SK-N-SH (cell line): ENCODE data around the gene APP. TPM values are rescaled to one million over a fixed set of nuclear protein-coding genes. Genes with fewer than 3 reads are reported as not detected.

Experiments
- CTCF ChIA-PET: fragments of 300-600, 350-600 bp; formaldehyde crosslinking; extraction: SDS; loops from one replicate; lab custom pipeline; 2021; lab: Yijun Ruan, JAX
- POLR2A ChIA-PET: fragments of 350-600 bp; sonication (Branson Sonifier 250); formaldehyde crosslinking; extraction: SDS; loops from one replicate; lab custom pipeline; 2020; ENCODE audit warnings: antibody characterized with exemption, inconsistent platforms; lab: Yijun Ruan, JAX
- DNase-seq: peaks from one replicate; pipeline ENCODE4 v3.0.0; 2012
- H2AFZ ChIP-seq: fragments of 200-600 bp; sonication (generic); 2 replicates; pipeline ENCODE4 v1.8.1; 2016; ENCODE audit warnings: antibody characterized with exemption, mild to moderate bottlenecking, low read depth
- H3F3A ChIP-seq: fragments of 200-600 bp; sonication (generic); replicated peaks from 2 replicates; pipeline ENCODE3; 2016; ENCODE audit warnings: antibody characterized with exemption, mild to moderate bottlenecking; ENCODE audit not compliant: insufficient read depth
- H3K27ac ChIP-seq, 2 experiments: fragments of 200-500 bp in 1 of 2; fragments of 200-600 bp in 1 of 2; sonication (Bioruptor generic) in 1 of 2; sonication (generic), shearing (Covaris generic) in 1 of 2; 2 replicates each; pipeline versions ENCODE4 v1.5.1 to v1.6.1; 2014 to 2016; ENCODE audit warnings: low read depth in 2 of 2, inconsistent platforms in 1 of 2, low read length in 1 of 2, mild to moderate bottlenecking in 1 of 2, mixed read lengths in 1 of 2
- H3K27me3 ChIP-seq: fragments of 200-600 bp; sonication (generic), shearing (Covaris generic); 2 replicates; pipeline ENCODE4 v1.6.1; 2016; ENCODE audit warnings: mixed run types; ENCODE audit not compliant: insufficient read depth
- H3K36me3 ChIP-seq, 2 experiments: fragments of 200-500 bp in 1 of 2; fragments of 200-600 bp in 1 of 2; sonication (Bioruptor generic) in 1 of 2; sonication (generic) in 1 of 2; replicated peaks in 1 of 2; 2 replicates each; pipeline versions ENCODE3 to v1.5.1; 2014 to 2016; ENCODE audit warnings: low read length in 1 of 2, mild to moderate bottlenecking in 1 of 2; ENCODE audit not compliant: insufficient read depth in 2 of 2, control insufficient read depth in 1 of 2
- H3K4me1 ChIP-seq, 2 experiments: fragments of 200-500 bp in 1 of 2; fragments of 200-600 bp in 1 of 2; sonication (Bioruptor generic) in 1 of 2; sonication (generic), shearing (Covaris generic) in 1 of 2; 2 replicates each; pipeline versions ENCODE4 v1.5.1 to v1.6.1; 2014 to 2016; ENCODE audit warnings: low read depth in 1 of 2, low read length in 1 of 2, mixed run types in 1 of 2; ENCODE audit not compliant: insufficient read depth in 2 of 2, control insufficient read depth in 1 of 2
- H3K4me2 ChIP-seq: fragments of 200-600 bp; sonication (generic), shearing (Covaris generic); 2 replicates; pipeline ENCODE4 v1.6.1; 2017; ENCODE audit warnings: mixed run types
- H3K4me3 ChIP-seq, 2 experiments: fragments of 200-500 bp in 1 of 2; fragments of 200-600 bp in 1 of 2; sonication (Bioruptor generic) in 1 of 2; sonication (generic), shearing (Covaris generic) in 1 of 2; 2 replicates each; pipeline versions ENCODE4 v1.5.1 to v1.8.1; 2014 to 2016; ENCODE audit warnings: low read depth in 2 of 2, inconsistent platforms in 1 of 2, low read length in 1 of 2, mild to moderate bottlenecking in 1 of 2, mixed read lengths in 1 of 2, moderate library complexity in 1 of 2
- H3K79me2 ChIP-seq: fragments of 200-600 bp; sonication (generic); 2 replicates; pipeline ENCODE4 v1.8.1; 2017; ENCODE audit warnings: mild to moderate bottlenecking; ENCODE audit not compliant: insufficient read depth
- H3K9ac ChIP-seq: fragments of 200-600 bp; sonication (generic); 2 replicates; pipeline ENCODE4 v1.6.1; 2017; ENCODE audit warnings: mixed run types
- H3K9me2 ChIP-seq: fragments of 200-600 bp; sonication (generic); 2 replicates; pipeline ENCODE4 v1.6.1; 2017; ENCODE audit warnings: mixed run types
- H3K9me3 ChIP-seq: fragments of 200-600 bp; sonication (generic); 2 replicates; pipeline ENCODE4 v1.6.1; 2017; ENCODE audit warnings: mixed run types, mild to moderate bottlenecking, moderate library complexity
- H4K20me1 ChIP-seq: fragments of 200-600 bp; sonication (generic); 2 replicates; pipeline ENCODE4 v1.6.1; 2017; ENCODE audit warnings: mild to moderate bottlenecking, mixed run types; ENCODE audit not compliant: insufficient read depth
- EZH2phosphoT487 ChIP-seq: fragments of 200-600 bp; sonication (generic); IDR thresholded peaks from 2 replicates; pipeline ENCODE4 v1.6.1; 2017; ENCODE audit warnings: low read depth, mixed run types, mild to moderate bottlenecking, antibody characterized with exemption, moderate library complexity, borderline replicate concordance
- FOXJ3 ChIP-seq: sonication (generic); formaldehyde crosslinking; IDR thresholded peaks from 2 replicates; pipeline ENCODE4 v1.5.1; 2020; ENCODE audit warnings: mild to moderate bottlenecking, missing genetic modification reagents
- JUND ChIP-seq: IDR thresholded peaks from 2 replicates; pipeline ENCODE4 v1.4.0; 2012
- MXI1 ChIP-seq: IDR thresholded peaks from 2 replicates; pipeline ENCODE4 v1.6.1; 2012; ENCODE audit warnings: mild to moderate bottlenecking, low read depth, low read length, improper control_type of control experiment
- NFIC ChIP-seq: IDR thresholded peaks from 2 replicates; pipeline ENCODE4 v1.4.0; 2012; ENCODE audit warnings: borderline replicate concordance
- RCOR1 ChIP-seq: fragments of 150-350 bp; IDR thresholded peaks from 2 replicates; pipeline ENCODE4 v1.6.1; 2017; ENCODE audit warnings: antibody characterized with exemption, low read length
- SMC3 ChIP-seq: IDR thresholded peaks from 2 replicates; pipeline ENCODE4 v1.6.1; 2012; ENCODE audit warnings: low read depth, low read length, improper control_type of control experiment
- TEAD4 ChIP-seq: IDR thresholded peaks from 2 replicates; pipeline ENCODE4 v1.4.0; 2012; ENCODE audit warnings: mild to moderate bottlenecking, borderline replicate concordance; ENCODE audit not compliant: insufficient read depth
- YY1 ChIP-seq: IDR thresholded peaks from 2 replicates; pipeline ENCODE4 v1.4.0; 2012; ENCODE audit warnings: low read depth, mild to moderate bottlenecking
- WGBS: methylation state at CpG from one replicate; pipeline ENCODE4 v1.1.6; 2017; ENCODE audit warnings: low lambda C conversion rate; 5-methylcytosine and 5-hydroxymethylcytosine counted together
- polyA plus RNA-seq, 3 experiments: library from polyadenylated mRNA; depleted of rRNA; stranded (reverse); fragments of >200 nt; gene quantifications; 2 replicates each; pipeline ENCODE4 v1.2.3, GENCODE V29; 2012
- TF ChIP-seq, protein P1 (sequence below): fragments of 200-600 bp; sonication (generic); IDR thresholded peaks from 2 replicates; pipeline ENCODE4 v1.6.1; 2017; ENCODE audit warnings: antibody characterized with exemption, mild to moderate bottlenecking, moderate library complexity
- TF ChIP-seq, protein P2 (sequence below): IDR thresholded peaks from 2 replicates; pipeline ENCODE4 v1.4.0; 2012; ENCODE audit warnings: low read depth, borderline replicate concordance
- TF ChIP-seq, protein P3 (sequence below): IDR thresholded peaks from 2 replicates; pipeline ENCODE4; 2012
- TF ChIP-seq, protein P4 (sequence below): IDR thresholded peaks from 2 replicates; pipeline ENCODE4 v1.4.0; 2012; ENCODE audit warnings: low read depth, borderline replicate concordance

The APP gene
- polyA plus RNA-seq, 1 of the 3 experiments (the other 2 are of a cell fraction) = 780 TPM

DNA sequence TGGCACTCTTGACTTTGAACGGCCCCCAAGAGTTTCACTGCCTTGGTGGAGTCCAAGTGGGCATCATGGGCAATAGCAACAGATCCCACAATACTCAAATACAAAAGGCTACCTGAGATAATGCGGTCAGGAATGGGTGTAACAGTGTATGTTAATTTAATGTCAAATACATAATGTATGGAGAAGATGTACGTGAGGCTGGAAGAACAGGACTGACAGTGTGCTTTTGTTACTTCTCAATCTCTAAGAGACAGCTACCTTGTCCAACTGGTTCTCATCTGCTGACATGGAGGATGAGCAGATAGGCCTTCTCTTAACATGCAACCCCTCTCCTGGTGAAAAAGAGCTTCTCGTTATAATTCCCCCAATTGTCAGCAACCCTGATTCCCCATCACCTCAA is 167.2 kb downstream of the APP start:
- Histone ChIP-seq H4K20me1 (no peaks in the 10 kb centered on the region), H3K4me2 (no peak overlapping the region), H3K4me1 (no peaks in the 10 kb centered on the region; a peak in 1 of 4 replicates), H2AFZ (no peak overlapping the region), H3K27ac (no peak overlapping the region), H3K9me3 (no peaks in the 10 kb centered on the region), H3K9me2 (no peaks in the 10 kb centered on the region), H3K9ac (no peak overlapping the region), H3K4me3 (no peak overlapping the region), H3K79me2 (peaks cover 11% of the 10 kb centered on the region), H3K36me3 (peaks cover 7 to 12% of the 10 kb centered on the region in 2 experiments), H3K27me3 (no peaks in the 10 kb centered on the region), H3F3A (no peaks in the 10 kb centered on the region)
- CTCF ChIA-PET = no interaction called here
- POLR2A ChIA-PET = no interaction called here
- WGBS = 100% methylated on average over 4 of the region's 4 CpGs
- no peak for DNase-seq
- TF ChIP-seq NFIC (no peak), SMC3 (no peak), YY1 (no peak), TEAD4 (no peak), RCOR1 (no peak), JUND (no peak), EZH2phosphoT487 (no peak), FOXJ3 (CRISPR knock-in tag) (no peak), MXI1 (no peak)
- TF ChIP-seq, protein P1, sequence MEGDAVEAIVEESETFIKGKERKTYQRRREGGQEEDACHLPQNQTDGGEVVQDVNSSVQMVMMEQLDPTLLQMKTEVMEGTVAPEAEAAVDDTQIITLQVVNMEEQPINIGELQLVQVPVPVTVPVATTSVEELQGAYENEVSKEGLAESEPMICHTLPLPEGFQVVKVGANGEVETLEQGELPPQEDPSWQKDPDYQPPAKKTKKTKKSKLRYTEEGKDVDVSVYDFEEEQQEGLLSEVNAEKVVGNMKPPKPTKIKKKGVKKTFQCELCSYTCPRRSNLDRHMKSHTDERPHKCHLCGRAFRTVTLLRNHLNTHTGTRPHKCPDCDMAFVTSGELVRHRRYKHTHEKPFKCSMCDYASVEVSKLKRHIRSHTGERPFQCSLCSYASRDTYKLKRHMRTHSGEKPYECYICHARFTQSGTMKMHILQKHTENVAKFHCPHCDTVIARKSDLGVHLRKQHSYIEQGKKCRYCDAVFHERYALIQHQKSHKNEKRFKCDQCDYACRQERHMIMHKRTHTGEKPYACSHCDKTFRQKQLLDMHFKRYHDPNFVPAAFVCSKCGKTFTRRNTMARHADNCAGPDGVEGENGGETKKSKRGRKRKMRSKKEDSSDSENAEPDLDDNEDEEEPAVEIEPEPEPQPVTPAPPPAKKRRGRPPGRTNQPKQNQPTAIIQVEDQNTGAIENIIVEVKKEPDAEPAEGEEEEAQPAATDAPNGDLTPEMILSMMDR = no peak
- TF ChIP-seq, protein P2, sequence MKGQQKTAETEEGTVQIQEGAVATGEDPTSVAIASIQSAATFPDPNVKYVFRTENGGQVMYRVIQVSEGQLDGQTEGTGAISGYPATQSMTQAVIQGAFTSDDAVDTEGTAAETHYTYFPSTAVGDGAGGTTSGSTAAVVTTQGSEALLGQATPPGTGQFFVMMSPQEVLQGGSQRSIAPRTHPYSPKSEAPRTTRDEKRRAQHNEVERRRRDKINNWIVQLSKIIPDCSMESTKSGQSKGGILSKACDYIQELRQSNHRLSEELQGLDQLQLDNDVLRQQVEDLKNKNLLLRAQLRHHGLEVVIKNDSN = no peak
- TF ChIP-seq, protein P3, sequence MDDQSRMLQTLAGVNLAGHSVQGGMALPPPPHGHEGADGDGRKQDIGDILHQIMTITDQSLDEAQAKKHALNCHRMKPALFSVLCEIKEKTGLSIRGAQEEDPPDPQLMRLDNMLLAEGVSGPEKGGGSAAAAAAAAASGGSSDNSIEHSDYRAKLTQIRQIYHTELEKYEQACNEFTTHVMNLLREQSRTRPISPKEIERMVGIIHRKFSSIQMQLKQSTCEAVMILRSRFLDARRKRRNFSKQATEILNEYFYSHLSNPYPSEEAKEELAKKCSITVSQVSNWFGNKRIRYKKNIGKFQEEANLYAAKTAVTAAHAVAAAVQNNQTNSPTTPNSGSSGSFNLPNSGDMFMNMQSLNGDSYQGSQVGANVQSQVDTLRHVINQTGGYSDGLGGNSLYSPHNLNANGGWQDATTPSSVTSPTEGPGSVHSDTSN = no peak
- TF ChIP-seq, protein P4, sequence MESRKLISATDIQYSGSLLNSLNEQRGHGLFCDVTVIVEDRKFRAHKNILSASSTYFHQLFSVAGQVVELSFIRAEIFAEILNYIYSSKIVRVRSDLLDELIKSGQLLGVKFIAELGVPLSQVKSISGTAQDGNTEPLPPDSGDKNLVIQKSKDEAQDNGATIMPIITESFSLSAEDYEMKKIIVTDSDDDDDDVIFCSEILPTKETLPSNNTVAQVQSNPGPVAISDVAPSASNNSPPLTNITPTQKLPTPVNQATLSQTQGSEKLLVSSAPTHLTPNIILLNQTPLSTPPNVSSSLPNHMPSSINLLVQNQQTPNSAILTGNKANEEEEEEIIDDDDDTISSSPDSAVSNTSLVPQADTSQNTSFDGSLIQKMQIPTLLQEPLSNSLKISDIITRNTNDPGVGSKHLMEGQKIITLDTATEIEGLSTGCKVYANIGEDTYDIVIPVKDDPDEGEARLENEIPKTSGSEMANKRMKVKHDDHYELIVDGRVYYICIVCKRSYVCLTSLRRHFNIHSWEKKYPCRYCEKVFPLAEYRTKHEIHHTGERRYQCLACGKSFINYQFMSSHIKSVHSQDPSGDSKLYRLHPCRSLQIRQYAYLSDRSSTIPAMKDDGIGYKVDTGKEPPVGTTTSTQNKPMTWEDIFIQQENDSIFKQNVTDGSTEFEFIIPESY = no peak
